HepG2 (cell line): ENCODE results near the gene AFAP1L2. TPM values are rescaled to one million over a fixed set of nuclear protein-coding genes. Genes with fewer than 3 reads are reported as not detected.

Experiments
- ATAC-seq: fragments of 200-7000 bp; cut with Tn5 transposase; 3 replicates; pipeline ENCODE4 v1.9.1; 2020; ENCODE audit warnings: mild to moderate bottlenecking, moderate library complexity
- BruUV-seq: library from RNA; stranded (reverse); fragments of 400-500 nt; replicated peaks from 2 replicates; lab custom pipeline; 2021; lab: Mats Ljungman, UMichigan
- CTCF ChIA-PET: fragments of 300-600 bp; formaldehyde crosslinking; extraction: SDS; loops from one replicate; lab custom pipeline; 2021; ENCODE audit warnings: low total read pairs, inconsistent platforms, low intra/inter-chr PET ratio; lab: Yijun Ruan, JAX
- POLR2A ChIA-PET: fragments of 350-600 bp; sonication (Branson Sonifier 250); formaldehyde crosslinking; loops from one replicate; lab custom pipeline; 2020; ENCODE audit warnings: antibody characterized with exemption, inconsistent platforms; lab: Yijun Ruan, JAX
- DNase-seq: peaks from one replicate; pipeline ENCODE4 v3.0.0-alpha.2; 2015; ENCODE audit warnings: low spot score
- FAIRE-seq: peaks from 3 replicates; lab custom pipeline; 2011; peaks lifted over from hg19 to GRCh38; lab: Jason Lieb, UNC
- H2AFZ ChIP-seq: one replicate; pipeline ENCODE4 v1.6.1; 2011; ENCODE audit warnings: low read length, inconsistent platforms
- H3K27ac ChIP-seq: fragments of 300-600 bp; 3 replicates; pipeline ENCODE4 v1.8.0; 2011; ENCODE audit warnings: mixed run types, mild to moderate bottlenecking, mixed read lengths, low read length, inconsistent platforms; ENCODE audit not compliant: insufficient read depth; ENCODE audit errors: extremely low read length
- H3K27me3 ChIP-seq, 2 experiments: fragments of 200-600 bp in 1 of 2; 2 replicates in 1 of 2; 3 replicates in 1 of 2; pipeline versions ENCODE4 v1.6.0 to v1.8.0; 2011; ENCODE audit warnings: low read length in 2 of 2, mild to moderate bottlenecking in 2 of 2, moderate library complexity in 2 of 2, inconsistent platforms in 1 of 2; ENCODE audit not compliant: insufficient read depth in 2 of 2, control insufficient read depth in 1 of 2
- H3K36me3 ChIP-seq, 2 experiments: fragments of 200-600 bp in 1 of 2; replicated peaks in 1 of 2; 2 replicates in 1 of 2; 3 replicates in 1 of 2; pipeline versions ENCODE4 v1.5.1 to v1.8.0; 2011; ENCODE audit warnings: low read length in 2 of 2, inconsistent platforms in 1 of 2; ENCODE audit not compliant: insufficient read depth in 2 of 2, control insufficient read depth in 1 of 2
- H3K4me1 ChIP-seq: 2 replicates; pipeline ENCODE4 v1.5.1; 2012; ENCODE audit warnings: low read length, inconsistent platforms; ENCODE audit not compliant: insufficient read depth
- H3K4me2 ChIP-seq: 2 replicates; pipeline ENCODE4 v1.6.0; 2011; ENCODE audit warnings: low read depth, low read length, inconsistent platforms
- H3K4me3 ChIP-seq, 3 experiments: fragments of 200-600 bp in 1 of 3; sonication (generic), shearing (Covaris generic) in 1 of 3; replicated peaks in 1 of 3; 2 replicates each; pipeline ENCODE4 v1.5.1; 2011 to 2016; ENCODE audit warnings: low read length in 3 of 3, inconsistent platforms in 2 of 3, low read depth in 2 of 3, mild to moderate bottlenecking in 2 of 3, control low read depth in 1 of 3, mixed read lengths in 1 of 3; ENCODE audit not compliant: insufficient read depth in 1 of 3
- H3K79me2 ChIP-seq: one replicate; pipeline ENCODE4 v1.6.1; 2011; ENCODE audit warnings: low read length, inconsistent platforms; ENCODE audit not compliant: insufficient read depth
- H3K9ac ChIP-seq: 2 replicates; pipeline ENCODE4 v1.6.0; 2011; ENCODE audit warnings: mild to moderate bottlenecking, low read depth, low read length, inconsistent platforms; ENCODE audit not compliant: insufficient read depth
- H3K9me3 ChIP-seq: 2 replicates; pipeline ENCODE4 v1.5.1; 2012; ENCODE audit warnings: mild to moderate bottlenecking, low read length
- H4K20me1 ChIP-seq: 2 replicates; pipeline ENCODE4 v1.6.0; 2011; ENCODE audit warnings: inconsistent platforms, mild to moderate bottlenecking, low read length, moderate library complexity; ENCODE audit not compliant: insufficient read depth
- CSRNP1 ChIP-seq: sonication (generic); formaldehyde crosslinking; IDR thresholded peaks from 2 replicates; pipeline ENCODE4 v1.8.1; 2023; ENCODE audit warnings: mild to moderate bottlenecking, missing genetic modification reagents
- HNRNPUL1 ChIP-seq: fragments of 200-400 bp; formaldehyde crosslinking; IDR thresholded peaks from 2 replicates; pipeline ENCODE4 v1.6.1; 2017; ENCODE audit warnings: low read depth, mild to moderate bottlenecking, low read length, moderate library complexity
- HOXA3 ChIP-seq: sonication (generic); formaldehyde crosslinking; IDR thresholded peaks from 2 replicates; pipeline ENCODE4 v1.5.0; 2020; ENCODE audit warnings: missing genetic modification reagents
- KDM5A ChIP-seq: fragments of 200-600 bp; sonication (generic); IDR thresholded peaks from 2 replicates; pipeline ENCODE4 v1.7.0; 2018; ENCODE audit warnings: antibody characterized with exemption, mild to moderate bottlenecking, low read length, borderline replicate concordance
- MNT ChIP-seq: fragments of 450-650 bp; IDR thresholded peaks from 2 replicates; pipeline ENCODE4 v1.6.1; 2016
- ZFAT ChIP-seq: sonication (generic); formaldehyde crosslinking; conservative IDR thresholded peaks from 2 replicates; pipeline ENCODE4 v1.8.1; 2023; ENCODE audit warnings: missing genetic modification reagents, inconsistent platforms
- ZMYM2 ChIP-seq: sonication (generic); formaldehyde crosslinking; IDR thresholded peaks from 2 replicates; pipeline ENCODE4 v1.8.0; 2022; ENCODE audit warnings: mild to moderate bottlenecking, missing genetic modification reagents
- WGBS: methylation state at CpG from one replicate; pipeline ENCODE4 v1.1.6; 2017; ENCODE audit warnings: low lambda C conversion rate; 5-methylcytosine and 5-hydroxymethylcytosine counted together
- in situ Hi-C: cut with HindIII; loops from 2 replicates; pipeline ENCODE4 v1.10.0; 2017; ENCODE audit warnings: low pct_unique_long_range_greater_than_20kb; ENCODE audit not compliant: extremely low pct_ligation_motif_present
- intact Hi-C: fragments of 100-400 bp; cut with micrococcal nuclease; formaldehyde crosslinking; loops from one replicate; pipeline ENCODE4 v1.10.0; 2022; ENCODE audit not compliant: unreplicated experiment
- polyA plus RNA-seq, 8 experiments: library from polyadenylated mRNA; depleted of rRNA in 3 of 8; stranded (reverse) in 7 of 8; unstranded in 1 of 8; fragments of >200 nt; fragmentation: Illumina TruSeq in 4 of 8; extraction: Trizol in 4 of 8; gene quantifications; 2 replicates each; pipeline versions ENCODE4 v1.2.1 to v1.2.3, GENCODE V29; 2011 to 2016; ENCODE audit warnings: low read depth in 4 of 8, missing spikeins in 1 of 8, mixed read lengths in 1 of 8; ENCODE audit not compliant: insufficient read depth in 1 of 8
- total RNA-seq, 5 experiments: library from RNA; depleted of rRNA; stranded (reverse); fragments of >200 nt; fragmentation: Illumina TruSeq; extraction: Trizol; gene quantifications; 2 replicates each; pipeline ENCODE4 v1.2.3, GENCODE V29; 2016; ENCODE audit warnings: low read depth in 1 of 5
- TF ChIP-seq, protein P1 (sequence below): sonication (generic); formaldehyde crosslinking; IDR thresholded peaks from 2 replicates; pipeline ENCODE4 v1.9.0; 2021; ENCODE audit warnings: missing genetic modification reagents, borderline replicate concordance

The AFAP1L2 gene
- total and polyA plus RNA-seq, 2 of the 13 experiments (the other 11 are each of a cell fraction or from before 2014, with no cell fraction given): not detected

DNA sequence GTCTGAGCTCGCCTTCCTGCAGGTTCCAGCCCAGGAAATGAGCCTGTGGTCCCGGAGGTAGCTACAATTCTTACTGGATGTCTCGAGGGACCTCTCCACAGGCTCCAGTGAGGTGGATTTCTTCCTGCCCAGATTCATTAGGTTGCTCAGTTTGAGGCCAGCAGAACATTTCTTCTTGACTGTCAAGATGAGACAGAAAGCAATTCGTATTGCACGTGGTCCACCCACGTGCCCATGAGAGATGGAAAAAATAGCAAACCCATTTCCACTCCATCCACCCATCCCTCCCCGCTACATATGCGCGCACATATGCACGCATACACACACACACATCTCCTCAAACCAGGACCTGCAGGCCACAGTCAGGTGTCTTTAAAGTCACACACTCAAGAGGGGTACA, 96.6 kb downstream of the AFAP1L2 start:
- Histone ChIP-seq H4K20me1 (no peaks in the 10 kb centered on the region), H2AFZ (no peak overlapping the region), H3K4me3 (no peak overlapping the region), H3K27ac (no peak overlapping the region), H3K79me2 (no peaks in the 10 kb centered on the region), H3K36me3 (no peaks in the 10 kb centered on the region), H3K9ac (no peak overlapping the region), H3K9me3 (no peaks in the 10 kb centered on the region), H3K4me2 (no peak overlapping the region), H3K27me3 (peaks cover 6 to 42% of the 10 kb centered on the region in 2 experiments), H3K4me1 (peaks cover 5% of the 10 kb centered on the region; the same call in 1 of the 2 replicates)
- ChIA-PET CTCF (no interaction called here), POLR2A (no interaction called here)
- TF ChIP-seq MNT (peak; percentile 60), HNRNPUL1 (no peak)
- BruUV-seq: no TSS peak
- DNase-seq (no peak), FAIRE-seq (no peak), ATAC-seq (no peak)
- in situ Hi-C loops (loop anchor here (5.0 to 25.0 kb wide), 3 partner anchors 240 to 830 kb away; no protein-coding TSS in a partner anchor), intact Hi-C loops (no loop called here)
- 44% methylated on average over 8 of the region's 10 CpGs for WGBS

GRCh38 chr10:114306116-114306973, 98.0 kb downstream of the AFAP1L2 start:
- Histone ChIP-seq H3K4me3 (no peak overlapping the region), H3K27ac (no peak overlapping the region), H3K4me1 (peaks cover 5% of the 10 kb centered on the region; the same call in 1 of the 2 replicates), H3K9ac (no peak overlapping the region), H3K27me3 (peaks cover 6 to 49% of the 10 kb centered on the region in 2 experiments), H3K36me3 (no peaks in the 10 kb centered on the region), H3K9me3 (no peaks in the 10 kb centered on the region), H2AFZ (no peak overlapping the region), H3K4me2 (no peak overlapping the region), H3K79me2 (no peaks in the 10 kb centered on the region), H4K20me1 (no peaks in the 10 kb centered on the region)
- 74% methylated on average over 13 of the region's 19 CpGs for WGBS
- DNase-seq (no peak), FAIRE-seq (no peak), ATAC-seq (no peak)
- in situ Hi-C loops: loop anchor here (5.0 to 25.0 kb wide), 3 partner anchors 241 to 831 kb away; no protein-coding TSS in a partner anchor
- intact Hi-C loops: no loop called here
- POLR2A ChIA-PET: no interaction called here
- CTCF ChIA-PET: no interaction called here
- BruUV-seq: no TSS peak
- TF ChIP-seq KDM5A: no peak
- no peak for TF ChIP-seq ZMYM2 (CRISPR knock-in tag)
- TF ChIP-seq HOXA3 (CRISPR knock-in tag): no peak
- no peak for TF ChIP-seq ZFAT
- TF ChIP-seq CSRNP1 (CRISPR knock-in tag): no peak
- TF ChIP-seq, protein P1, sequence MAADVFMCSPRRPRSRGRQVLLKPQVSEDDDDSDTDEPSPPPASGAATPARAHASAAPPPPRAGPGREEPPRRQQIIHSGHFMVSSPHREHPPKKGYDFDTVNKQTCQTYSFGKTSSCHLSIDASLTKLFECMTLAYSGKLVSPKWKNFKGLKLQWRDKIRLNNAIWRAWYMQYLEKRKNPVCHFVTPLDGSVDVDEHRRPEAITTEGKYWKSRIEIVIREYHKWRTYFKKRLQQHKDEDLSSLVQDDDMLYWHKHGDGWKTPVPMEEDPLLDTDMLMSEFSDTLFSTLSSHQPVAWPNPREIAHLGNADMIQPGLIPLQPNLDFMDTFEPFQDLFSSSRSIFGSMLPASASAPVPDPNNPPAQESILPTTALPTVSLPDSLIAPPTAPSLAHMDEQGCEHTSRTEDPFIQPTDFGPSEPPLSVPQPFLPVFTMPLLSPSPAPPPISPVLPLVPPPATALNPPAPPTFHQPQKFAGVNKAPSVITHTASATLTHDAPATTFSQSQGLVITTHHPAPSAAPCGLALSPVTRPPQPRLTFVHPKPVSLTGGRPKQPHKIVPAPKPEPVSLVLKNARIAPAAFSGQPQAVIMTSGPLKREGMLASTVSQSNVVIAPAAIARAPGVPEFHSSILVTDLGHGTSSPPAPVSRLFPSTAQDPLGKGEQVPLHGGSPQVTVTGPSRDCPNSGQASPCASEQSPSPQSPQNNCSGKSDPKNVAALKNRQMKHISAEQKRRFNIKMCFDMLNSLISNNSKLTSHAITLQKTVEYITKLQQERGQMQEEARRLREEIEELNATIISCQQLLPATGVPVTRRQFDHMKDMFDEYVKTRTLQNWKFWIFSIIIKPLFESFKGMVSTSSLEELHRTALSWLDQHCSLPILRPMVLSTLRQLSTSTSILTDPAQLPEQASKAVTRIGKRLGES (CRISPR knock-in tag): no peak
